Measurements from ENCODE around the gene ULK4.

The ULK4 gene

DNA sequence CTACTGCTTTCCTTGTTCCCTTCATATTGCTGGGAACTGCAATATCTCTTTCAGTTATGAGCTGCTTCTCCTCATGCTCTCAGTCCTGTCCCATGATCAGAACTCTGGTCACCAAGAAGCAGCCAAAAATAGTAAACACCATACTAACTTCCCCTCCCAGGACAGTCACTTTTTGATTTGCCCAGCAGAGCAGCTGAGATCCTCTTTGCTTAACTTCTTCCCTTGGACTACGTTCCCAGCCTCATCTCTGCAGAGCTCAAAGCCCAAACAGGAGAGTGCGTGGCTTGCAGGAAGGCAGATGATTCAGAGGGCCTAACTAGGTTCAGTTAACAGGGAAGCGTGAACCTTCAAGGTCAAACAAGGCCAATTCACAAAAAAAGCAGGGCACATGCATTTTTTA is 609.4 kb downstream of the ULK4 start:
- DNase-seq (ENCODE audit: low read depth): no peak
- H3K4me3 ChIP-seq (replicated peaks; ENCODE audit: low read depth, low read length): no peak overlapping the region
- TF ChIP-seq, protein P1, sequence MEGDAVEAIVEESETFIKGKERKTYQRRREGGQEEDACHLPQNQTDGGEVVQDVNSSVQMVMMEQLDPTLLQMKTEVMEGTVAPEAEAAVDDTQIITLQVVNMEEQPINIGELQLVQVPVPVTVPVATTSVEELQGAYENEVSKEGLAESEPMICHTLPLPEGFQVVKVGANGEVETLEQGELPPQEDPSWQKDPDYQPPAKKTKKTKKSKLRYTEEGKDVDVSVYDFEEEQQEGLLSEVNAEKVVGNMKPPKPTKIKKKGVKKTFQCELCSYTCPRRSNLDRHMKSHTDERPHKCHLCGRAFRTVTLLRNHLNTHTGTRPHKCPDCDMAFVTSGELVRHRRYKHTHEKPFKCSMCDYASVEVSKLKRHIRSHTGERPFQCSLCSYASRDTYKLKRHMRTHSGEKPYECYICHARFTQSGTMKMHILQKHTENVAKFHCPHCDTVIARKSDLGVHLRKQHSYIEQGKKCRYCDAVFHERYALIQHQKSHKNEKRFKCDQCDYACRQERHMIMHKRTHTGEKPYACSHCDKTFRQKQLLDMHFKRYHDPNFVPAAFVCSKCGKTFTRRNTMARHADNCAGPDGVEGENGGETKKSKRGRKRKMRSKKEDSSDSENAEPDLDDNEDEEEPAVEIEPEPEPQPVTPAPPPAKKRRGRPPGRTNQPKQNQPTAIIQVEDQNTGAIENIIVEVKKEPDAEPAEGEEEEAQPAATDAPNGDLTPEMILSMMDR (IDR thresholded peaks at IDR 0.05; ENCODE audit: low read length, missing control alignments): no peak

DNA sequence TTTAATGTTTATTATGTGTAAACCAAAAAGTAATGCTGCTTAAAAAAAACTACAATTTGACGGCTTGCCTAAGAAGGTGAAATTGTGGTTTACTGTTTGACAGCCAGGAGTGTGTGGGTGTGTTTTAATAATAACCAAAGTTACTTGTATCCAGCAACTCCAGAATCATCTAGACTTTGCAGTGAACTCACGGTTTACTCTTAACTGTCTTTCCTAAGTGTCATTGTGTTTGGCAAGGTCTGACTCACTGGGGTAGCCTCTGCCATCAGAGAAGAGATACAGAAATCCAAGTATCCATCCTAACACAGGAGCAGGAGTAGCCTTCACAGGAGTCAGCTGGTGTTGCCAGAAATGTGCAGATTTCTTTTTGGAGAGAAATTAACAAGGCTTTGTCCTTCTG is 611.5 kb downstream of the ULK4 start:
- TF ChIP-seq, protein P1 (IDR thresholded peaks at IDR 0.05; ENCODE audit: low read length, missing control alignments): no peak
- H3K4me3 ChIP-seq (replicated peaks; ENCODE audit: low read depth, low read length): no peak overlapping the region
- DNase-seq (ENCODE audit: low read depth): peak; percentile 10

DNA sequence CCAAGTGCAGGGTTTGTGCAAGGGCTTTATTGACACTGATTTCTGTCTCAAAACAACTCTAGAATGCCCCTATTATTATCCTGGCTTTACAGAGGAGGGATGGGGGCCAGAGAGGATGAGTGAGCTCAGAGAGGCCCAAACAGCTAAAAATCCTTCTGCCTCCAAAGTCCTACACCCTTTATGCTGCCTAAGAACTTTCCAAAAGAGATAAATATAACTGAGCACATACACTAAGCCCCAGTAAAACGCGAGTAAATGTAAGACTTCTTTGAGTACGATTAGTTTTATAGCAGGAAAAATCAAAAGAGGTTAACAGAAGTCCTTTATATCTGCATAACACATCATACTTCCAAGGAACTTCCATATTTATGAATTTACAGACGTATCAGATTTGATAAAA is 613.5 kb downstream of the ULK4 start:
- H3K4me3 ChIP-seq (replicated peaks; ENCODE audit: low read depth, low read length): no peak overlapping the region
- TF ChIP-seq, protein P1 (IDR thresholded peaks at IDR 0.05; ENCODE audit: low read length, missing control alignments): no peak
- DNase-seq (ENCODE audit: low read depth): no peak

DNA sequence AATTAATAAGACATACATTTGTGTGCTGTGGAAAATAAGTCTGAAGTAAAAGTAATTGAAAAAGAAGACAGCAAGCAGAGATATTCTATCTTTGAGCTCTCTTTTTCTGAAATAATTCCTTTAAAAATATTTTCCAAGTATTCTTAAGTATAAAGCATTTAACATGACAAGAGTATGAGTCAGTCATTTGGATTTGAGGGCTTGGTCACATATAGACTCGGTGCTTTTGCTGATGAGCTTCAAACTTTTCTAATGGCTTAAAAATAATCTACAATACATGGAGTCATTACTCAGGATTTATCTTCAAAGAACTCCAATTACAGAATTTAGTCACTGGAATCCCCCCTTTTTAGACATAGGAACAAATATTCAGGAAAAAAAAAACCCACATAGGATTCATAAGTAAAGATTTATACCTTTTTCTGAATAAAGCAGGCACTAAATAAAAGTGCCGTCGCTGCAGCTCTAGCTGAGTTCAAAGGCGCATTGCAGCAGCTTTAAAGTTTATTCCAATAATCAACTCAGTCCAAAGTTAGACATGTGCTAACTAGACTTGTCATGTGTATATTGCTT is 615.1 kb downstream of the ULK4 start:
- no peak overlapping the region for H3K4me3 ChIP-seq (replicated peaks; ENCODE audit: low read depth, low read length)
- DNase-seq (ENCODE audit: low read depth): no peak
- TF ChIP-seq, protein P1 (IDR thresholded peaks at IDR 0.05; ENCODE audit: low read length, missing control alignments): no peak

DNA sequence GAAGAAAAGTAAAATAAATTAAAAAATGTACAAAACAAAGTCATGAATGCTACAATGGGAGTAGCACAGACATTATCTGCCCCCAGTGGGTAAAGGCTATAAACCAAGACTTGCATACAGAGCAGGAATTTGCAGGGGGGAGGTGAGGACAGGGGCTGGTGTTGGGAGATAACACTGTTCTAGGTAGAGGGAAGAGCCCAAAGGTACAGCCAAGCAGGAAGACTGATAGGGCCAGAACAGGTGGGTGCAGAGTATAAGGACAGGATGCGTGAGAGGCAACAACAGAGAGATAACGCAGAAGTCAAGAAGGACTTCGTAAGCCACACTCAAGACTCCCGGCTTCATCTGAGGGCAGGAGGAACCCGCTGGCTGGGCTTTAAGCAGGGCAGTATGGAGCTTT is 616.1 kb downstream of the ULK4 start:
- TF ChIP-seq, protein P1 (IDR thresholded peaks at IDR 0.05; ENCODE audit: low read length, missing control alignments): no peak
- no peak for DNase-seq (ENCODE audit: low read depth)
- H3K4me3 ChIP-seq (replicated peaks; ENCODE audit: low read depth, low read length): no peak overlapping the region

DNA sequence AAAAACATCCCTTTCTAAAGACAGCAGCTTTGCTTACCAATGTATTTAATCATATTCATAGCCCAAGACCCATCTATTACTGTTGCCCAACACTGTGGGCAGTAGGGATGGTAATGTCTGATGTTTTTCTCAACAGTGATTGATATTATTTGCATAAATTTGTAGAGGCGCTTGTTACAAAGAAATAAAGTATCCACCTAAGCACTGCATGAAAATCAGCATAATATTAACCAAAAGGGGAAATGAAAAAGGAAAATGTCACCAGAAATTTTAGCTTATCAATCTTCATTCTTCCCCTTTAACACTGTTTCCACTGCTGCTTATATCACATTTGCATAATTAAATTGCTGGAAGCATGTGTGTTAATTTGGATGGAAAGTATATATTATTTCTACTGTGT is 622.1 kb downstream of the ULK4 start:
- TF ChIP-seq, protein P1 (IDR thresholded peaks at IDR 0.05; ENCODE audit: low read length, missing control alignments): no peak
- no peak overlapping the region for H3K4me3 ChIP-seq (replicated peaks; ENCODE audit: low read depth, low read length)
- DNase-seq (ENCODE audit: low read depth): no peak

DNA sequence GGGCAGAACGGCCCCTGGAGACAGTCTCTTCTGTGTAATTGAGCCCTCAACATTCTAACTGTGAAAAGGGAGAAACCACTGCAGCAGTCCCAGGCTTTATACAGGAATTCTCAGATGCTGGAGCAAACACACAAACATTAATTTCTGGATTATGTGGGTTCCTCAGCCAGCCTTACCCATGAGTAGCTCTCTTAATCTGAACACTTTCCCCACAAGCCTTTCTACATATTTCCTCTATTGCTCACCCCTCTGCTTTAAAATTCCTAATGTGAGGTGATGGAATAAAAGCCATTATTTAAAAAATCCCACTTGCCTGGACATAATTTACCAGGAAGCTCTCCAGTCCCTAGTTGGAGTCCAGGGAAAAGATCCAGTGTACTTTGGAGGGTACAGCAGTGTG is 623.6 kb downstream of the ULK4 start:
- peak; percentile 15 for DNase-seq (ENCODE audit: low read depth)
- no peak overlapping the region for H3K4me3 ChIP-seq (replicated peaks; ENCODE audit: low read depth, low read length)
- TF ChIP-seq, protein P1 (IDR thresholded peaks at IDR 0.05; ENCODE audit: low read length, missing control alignments): no peak
